Thymus (tissue), 11 donors: ENCODE data around the gene PBOV1. TPM values are rescaled to one million over a fixed set of nuclear protein-coding genes. Genes with fewer than 3 reads are reported as not detected.

Experiments used
- DNase-seq, 9 donors: peaks; one replicate each; pipeline ENCODE4 v3.0.0-alpha.2; 2013; ENCODE audit warnings: low spot score in 9 of 9, low read depth in 6 of 9, missing footprints in 1 of 9
- H3K27ac ChIP-seq, 2 donors: one replicate each; pipeline ENCODE4 v1.5.1; 2013; ENCODE audit warnings: control low read depth in 1 of 2, low read depth in 1 of 2, low read length in 1 of 2, mild to moderate bottlenecking in 1 of 2, moderate library complexity in 1 of 2
- H3K27me3 ChIP-seq, 2 donors: one replicate each; pipeline ENCODE4 v1.5.1; 2013; ENCODE audit warnings: low read length in 1 of 2; ENCODE audit not compliant: control insufficient read depth in 2 of 2, insufficient read depth in 1 of 2
- H3K36me3 ChIP-seq, 2 donors: one replicate each; pipeline ENCODE4 v1.5.1; 2013; ENCODE audit warnings: low read length in 1 of 2, mild to moderate bottlenecking in 1 of 2, moderate library complexity in 1 of 2; ENCODE audit not compliant: control insufficient read depth in 2 of 2, insufficient read depth in 2 of 2
- H3K4me1 ChIP-seq, 2 donors: one replicate each; pipeline ENCODE4 v1.5.1; 2013; ENCODE audit warnings: low read length in 2 of 2; ENCODE audit not compliant: control insufficient read depth in 2 of 2, insufficient read depth in 2 of 2
- H3K4me3 ChIP-seq, 2 donors: one replicate each; pipeline ENCODE4 v1.5.1; 2013; ENCODE audit warnings: low read length in 2 of 2, control low read depth in 1 of 2, mild to moderate bottlenecking in 1 of 2
- H3K9me3 ChIP-seq, 2 donors: one replicate each; pipeline ENCODE4 v1.5.1; 2013; ENCODE audit warnings: low read length in 1 of 2, mild to moderate bottlenecking in 1 of 2; ENCODE audit not compliant: control insufficient read depth in 2 of 2, insufficient read depth in 1 of 2
- WGBS: extraction: QIAGEN DNeasy Blood & Tissue Kit; methylation state at CpG from one replicate; pipeline ENCODE4 v1.1.7; 2013; 5-methylcytosine and 5-hydroxymethylcytosine counted together
- polyA plus RNA-seq: library from polyadenylated mRNA; stranded (reverse); fragments of 200-250 nt; gene quantifications from one replicate; pipeline ENCODE4 v1.2.3, GENCODE V29; 2013
- total RNA-seq: library from RNA; stranded (reverse); fragments of 120-200 nt; gene quantifications from one replicate; pipeline ENCODE4 v1.2.4, GENCODE V29; 2013
- donor health status: healthy.

Gene PBOV1
- total and polyA plus RNA-seq, 2 donors: not detected

- Histone ChIP-seq H3K4me3 (no peak overlapping the region), H3K36me3 (no peaks in the 10 kb centered on the region), H3K27ac (no peak overlapping the region), H3K27me3 (no peaks in the 10 kb centered on the region), H3K4me1 (no peaks in the 10 kb centered on the region), H3K9me3 (no peaks in the 10 kb centered on the region)
- WGBS: 88% methylated on average over 4 of the region's 4 CpGs
- DNase-seq: no peak
These were observed 34.5 kb downstream of the PBOV1 start for GRCh38 chr6:138183790-138184134.

GRCh38 chr6:138182939-138183789, 35.1 kb downstream of the PBOV1 start:
- Histone ChIP-seq H3K27ac (no peak overlapping the region), H3K4me1 (no peaks in the 10 kb centered on the region), H3K36me3 (no peaks in the 10 kb centered on the region), H3K4me3 (no peak overlapping the region), H3K27me3 (no peaks in the 10 kb centered on the region), H3K9me3 (no peaks in the 10 kb centered on the region)
- WGBS: 91% methylated on average over 8 of the region's 8 CpGs
- DNase-seq: no peak

GRCh38 chr6:138176652-138177232, 41.5 kb downstream of the PBOV1 start:
- Histone ChIP-seq H3K36me3 (no peaks in the 10 kb centered on the region), H3K27ac (no peak overlapping the region), H3K9me3 (no peaks in the 10 kb centered on the region), H3K4me3 (no peak overlapping the region), H3K4me1 (no peaks in the 10 kb centered on the region), H3K27me3 (no peaks in the 10 kb centered on the region)
- DNase-seq: no peak
- WGBS: 94% methylated on average over 2 of the region's 2 CpGs

GRCh38 chr6:138175596-138175995, 42.7 kb downstream of the PBOV1 start:
- DNase-seq: no peak
- Histone ChIP-seq H3K4me1 (no peaks in the 10 kb centered on the region), H3K27ac (no peak overlapping the region), H3K4me3 (no peak overlapping the region), H3K9me3 (no peaks in the 10 kb centered on the region), H3K27me3 (no peaks in the 10 kb centered on the region), H3K36me3 (no peaks in the 10 kb centered on the region)
- WGBS: 91% methylated on average over 2 of the region's 2 CpGs

Other genes starting within 250 kb of the PBOV1 start
- gene PERP, start 111.1 kb downstream of the PBOV1 start, total RNA-seq: 8.4 TPM
- gene PERP, start 111.1 kb downstream of the PBOV1 start, polyA plus RNA-seq: 182 TPM
- 0.19 TPM for gene ARFGEF3, start 56.6 kb downstream of the PBOV1 start, total RNA-seq
- gene ARFGEF3, start 56.6 kb downstream of the PBOV1 start, polyA plus RNA-seq: 0.21 TPM
- not detected for gene SMIM28, start 159.4 kb upstream of the PBOV1 start, total RNA-seq
- not detected for gene SMIM28, start 159.4 kb upstream of the PBOV1 start, polyA plus RNA-seq
- 41.7 TPM for gene HEBP2, start 185.7 kb upstream of the PBOV1 start, total RNA-seq
- gene HEBP2, start 185.7 kb upstream of the PBOV1 start, polyA plus RNA-seq: 26.0 TPM